NCI-H2107 (cell line): ENCODE results near the gene LARGE2.

Experiments used
- DNase-seq: peaks from one replicate; lab custom pipeline; 2025; lab: John Stamatoyannopoulos, UW

Gene LARGE2

GRCh38 chr11:45922425-45923082 is at the start of gene LARGE2:
TSS of gene LARGE2 (plus strand) at chr11:45922656. CDS start at chr11:45922883, 227 bp downstream.
- DNase-seq = peak; percentile 36

DNA sequence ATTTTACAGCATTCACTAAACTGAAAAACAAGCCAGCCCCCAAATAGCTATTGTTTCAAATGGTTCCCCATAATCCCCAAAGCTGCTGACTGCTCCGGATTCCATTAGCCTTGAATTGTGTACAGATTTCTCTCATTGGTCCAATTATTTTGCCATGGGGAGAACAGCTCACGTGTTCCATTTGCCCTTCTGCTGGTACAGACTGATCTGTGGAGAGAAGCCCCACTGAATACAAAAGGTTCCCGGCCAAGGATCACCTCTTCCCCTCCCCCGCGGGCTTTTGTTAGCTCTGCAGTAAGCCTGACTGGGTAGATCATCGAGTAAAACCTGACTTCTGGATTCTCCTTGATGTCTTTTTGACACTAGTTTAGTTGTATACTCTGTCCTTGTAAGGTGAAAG is 46.1 kb upstream of the LARGE2 start:
- no peak for DNase-seq

DNA sequence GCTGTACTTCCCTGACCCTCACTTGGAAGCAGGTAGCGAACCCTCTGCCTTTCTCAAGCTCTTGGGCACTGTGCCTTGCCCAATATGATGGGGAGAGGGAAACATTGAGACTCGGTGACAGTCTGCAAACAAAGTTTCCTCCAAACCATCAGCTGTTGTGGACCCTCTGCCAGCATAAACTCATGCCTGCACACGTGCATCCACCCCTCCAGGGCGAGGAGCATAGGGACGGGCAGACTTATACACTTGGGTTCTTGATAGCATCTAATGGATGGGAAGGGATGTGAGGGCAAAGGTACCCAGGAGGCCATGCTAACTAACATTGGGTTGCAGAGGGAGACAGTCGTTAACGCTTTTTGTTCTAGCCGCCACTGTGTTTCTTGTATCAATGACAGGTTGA is 45.2 kb upstream of the LARGE2 start:
- DNase-seq = no peak

DNA sequence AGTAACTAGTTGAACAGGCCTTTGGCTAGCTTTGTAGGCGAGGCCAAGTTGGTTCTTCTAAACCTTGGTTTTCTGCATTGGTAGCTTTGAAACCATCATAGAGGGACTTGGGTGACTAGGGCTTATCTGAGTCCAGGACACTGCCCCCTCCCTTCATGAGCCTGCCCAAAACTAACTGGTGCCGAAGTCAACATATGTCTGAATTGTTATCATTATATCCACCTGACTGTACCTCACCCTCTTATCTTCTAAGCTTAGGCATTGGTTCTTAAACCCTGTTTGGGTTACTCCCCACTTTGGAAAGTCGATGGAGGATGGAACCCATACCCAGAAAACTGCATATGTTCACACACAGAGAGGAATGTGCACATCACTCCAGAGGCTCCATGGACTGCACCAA is 44.6 kb upstream of the LARGE2 start:
- DNase-seq = no peak

- DNase-seq = no peak
Measured at GRCh38 chr11:45879803-45880686, 42.4 kb upstream of the LARGE2 start.

- no peak for DNase-seq
Measured at GRCh38 chr11:45880772-45881570, 41.5 kb upstream of the LARGE2 start.

GRCh38 chr11:45881708-45882368 is 40.6 kb upstream of the LARGE2 start:
- DNase-seq = no peak

DNA sequence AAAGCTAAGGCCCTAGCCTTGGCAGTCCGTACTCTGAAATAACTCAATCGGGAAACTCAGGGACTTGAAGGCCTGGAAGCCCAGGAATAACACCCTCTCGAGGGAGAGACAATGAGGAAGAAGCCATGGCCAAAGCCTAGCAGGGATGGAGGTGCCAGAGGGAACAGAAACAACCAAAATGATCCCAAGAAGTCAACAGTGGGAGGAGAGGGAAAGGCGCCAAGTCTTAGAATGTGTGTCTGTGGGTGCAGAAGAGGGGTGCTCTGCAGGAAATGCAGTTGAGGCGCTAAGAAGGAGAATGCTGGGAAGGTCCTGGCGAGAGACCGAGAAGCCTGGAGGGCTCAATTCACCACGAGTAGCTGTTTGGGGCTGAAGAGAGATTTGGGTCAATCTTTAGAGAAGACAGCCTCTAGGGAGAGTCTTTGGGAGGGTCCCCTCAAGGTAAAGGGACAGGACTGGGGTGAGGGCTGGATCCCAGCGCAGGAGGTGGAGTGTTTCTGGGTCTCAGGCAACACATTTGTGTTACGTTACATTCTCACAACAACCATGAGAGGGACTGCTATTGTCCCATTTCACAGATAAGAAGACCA is 37.8 kb upstream of the LARGE2 start:
- no peak for DNase-seq

- peak; percentile 62 for DNase-seq
Measured at GRCh38 chr11:45885274-45885920, 37.1 kb upstream of the LARGE2 start, which contains the start of gene MAPK8IP1. TSS of gene MAPK8IP1 (plus strand) at chr11:45885651. CDS start at chr11:45885821, 170 bp downstream.

DNA sequence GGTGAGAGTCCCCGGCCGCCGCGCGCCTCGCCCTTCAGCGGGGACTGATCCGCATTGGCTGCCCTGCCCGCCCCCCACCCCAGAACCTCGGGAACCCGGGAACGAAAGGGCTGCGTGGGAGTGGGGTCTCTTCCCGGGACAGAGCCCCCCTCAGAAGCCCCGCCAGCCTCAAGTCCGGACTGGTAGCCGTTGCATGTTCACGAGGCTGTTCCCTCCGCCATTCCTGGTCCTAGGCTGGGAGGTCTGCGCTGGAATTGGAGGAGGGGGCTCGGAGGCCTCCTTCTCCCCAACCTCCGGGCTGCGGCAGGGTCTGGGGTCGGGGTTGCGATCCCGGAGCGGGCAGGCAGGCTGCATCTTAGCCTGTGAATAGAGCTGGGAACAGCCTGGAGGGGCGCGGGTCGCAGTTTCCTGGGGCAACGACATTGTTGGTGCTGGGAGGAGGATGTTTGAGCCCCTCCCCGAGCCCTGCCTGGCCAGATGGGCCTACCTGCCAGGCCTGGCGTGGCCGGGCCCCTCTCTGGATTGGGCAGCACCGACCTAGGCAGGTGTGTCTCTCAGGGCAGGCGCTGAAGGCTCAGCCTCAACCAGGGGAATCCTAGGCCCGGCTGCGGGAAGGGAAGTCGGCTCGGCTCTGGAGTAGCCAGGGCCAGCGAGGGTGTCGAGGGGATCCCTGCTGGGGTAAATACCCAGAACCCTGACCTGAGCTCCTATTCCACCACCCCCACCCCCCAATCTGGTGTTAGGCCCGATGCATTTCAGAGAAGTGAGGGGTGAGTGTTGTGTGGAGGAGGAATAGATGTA is 36.3 kb upstream of the LARGE2 start:
- DNase-seq = no peak

GRCh38 chr11:45886816-45887520 is 35.5 kb upstream of the LARGE2 start:
- no peak for DNase-seq

DNA sequence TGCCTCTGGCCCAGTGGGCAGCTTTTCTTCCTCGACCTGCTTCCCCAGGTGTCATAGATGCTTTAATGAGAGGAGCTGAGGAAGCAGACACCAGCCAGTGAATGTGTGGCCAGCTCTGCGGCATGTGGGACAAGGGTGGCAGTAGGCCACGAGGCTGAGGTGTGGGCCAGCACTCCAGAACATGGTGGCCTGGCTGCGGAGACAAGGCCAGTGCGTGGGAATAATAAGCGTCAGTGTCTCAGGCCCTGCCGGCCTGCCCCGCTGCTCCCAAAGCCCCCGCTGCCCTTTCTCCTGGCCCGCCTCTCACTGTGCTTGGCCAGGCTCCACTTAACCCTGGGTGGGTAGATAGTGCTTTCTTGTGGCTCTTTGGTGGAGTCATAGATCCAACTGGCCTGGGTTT is 34.9 kb upstream of the LARGE2 start:
- no peak for DNase-seq

DNA sequence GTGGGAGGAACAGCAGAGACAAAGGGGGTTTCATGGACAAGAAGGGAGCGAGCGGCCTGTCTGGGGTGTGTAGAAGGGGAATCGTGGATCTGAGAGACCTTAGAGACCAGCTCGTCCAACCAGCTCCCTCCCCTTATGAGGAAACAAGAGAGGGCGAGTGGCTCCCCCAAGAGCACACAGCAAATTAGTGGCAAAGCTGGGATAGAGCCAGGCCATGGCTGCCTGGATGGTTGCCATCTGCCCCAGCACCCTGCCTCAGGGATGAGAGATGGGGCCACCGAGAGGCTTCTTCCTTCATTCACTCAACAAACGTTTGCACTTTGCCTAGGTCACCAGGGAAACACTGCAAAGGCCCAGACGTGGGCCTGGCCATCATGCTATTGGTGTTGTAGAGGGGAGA is 32.9 kb upstream of the LARGE2 start:
- no peak for DNase-seq

GRCh38 chr11:45889966-45890365 is 32.5 kb upstream of the LARGE2 start:
- no peak for DNase-seq

DNA sequence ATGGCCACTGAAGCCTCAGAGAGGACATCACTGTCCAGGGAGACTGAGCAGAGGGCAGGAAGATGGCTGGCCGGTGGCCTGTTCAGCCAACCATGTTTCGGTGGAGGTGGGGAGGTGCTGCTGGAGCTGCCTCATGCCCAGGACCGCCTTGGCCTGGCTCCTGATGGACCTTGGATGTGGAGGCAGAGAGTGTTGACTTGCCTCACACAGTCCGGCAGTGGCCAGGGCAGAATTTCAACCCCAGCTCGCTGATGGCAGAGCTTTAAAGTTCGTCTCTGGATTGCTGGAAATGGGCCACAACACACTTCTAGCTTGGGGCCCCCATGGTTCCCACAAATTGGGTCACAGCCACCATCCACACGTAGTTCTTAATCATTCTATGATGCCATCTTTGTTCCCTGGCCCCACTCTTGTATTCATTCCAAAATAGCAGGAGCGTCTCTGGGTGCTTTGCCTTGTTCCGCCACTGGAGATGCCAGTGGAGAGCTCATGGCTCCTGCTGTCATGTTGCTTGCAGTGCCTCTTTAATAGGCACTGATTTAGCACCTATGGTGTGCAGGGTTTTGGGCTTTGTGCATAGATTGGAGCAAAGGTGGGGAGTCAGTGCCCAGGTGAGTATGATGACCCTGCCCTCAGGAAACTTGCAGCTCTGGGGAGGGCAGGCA is 31.4 kb upstream of the LARGE2 start:
- no peak for DNase-seq

DNA sequence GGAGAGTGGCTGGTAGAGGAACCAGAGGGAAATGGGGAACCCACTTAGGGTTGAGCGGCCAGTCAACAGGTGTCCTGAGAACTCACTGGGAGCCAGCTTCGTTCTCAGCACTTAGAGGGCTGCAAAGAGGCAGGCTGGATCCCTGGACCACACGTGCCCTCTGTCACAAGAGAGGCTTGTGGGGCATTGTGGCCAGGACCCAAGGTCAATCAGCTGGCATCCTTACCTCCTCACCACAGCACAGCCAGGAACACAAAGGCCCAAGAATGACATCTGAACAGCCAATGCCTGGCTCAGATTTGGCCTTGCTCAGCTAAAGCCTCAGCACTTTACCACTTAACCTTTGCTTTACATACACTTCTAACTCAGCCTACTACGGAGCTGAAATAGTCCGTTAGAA is 29.6 kb upstream of the LARGE2 start:
- no peak for DNase-seq

- DNase-seq = no peak
Measured at GRCh38 chr11:45894555-45895247, 27.8 kb upstream of the LARGE2 start.

- no peak for DNase-seq
Measured at GRCh38 chr11:45895553-45896259, 26.8 kb upstream of the LARGE2 start.
